Endothelial cell of umbilical vein (primary cell): ENCODE data around the gene PLXNA1.

ENCODE experiments used
- CTCF ChIP-seq, 2 donors: IDR thresholded peaks; 1 replicate in 1 of 2; 2 replicates in 1 of 2; pipeline ENCODE4 v1.5.1; 2011; ENCODE audit warnings: low read length in 2 of 2, mild to moderate bottlenecking in 2 of 2, moderate library complexity in 2 of 2, control low read depth in 1 of 2, inconsistent platforms in 1 of 2, low read depth in 1 of 2; ENCODE audit not compliant: insufficient read depth in 1 of 2; ENCODE audit errors: extremely low read depth in 1 of 2
- JUN ChIP-seq: IDR thresholded peaks from 2 replicates; pipeline ENCODE4 v1.6.1; 2011; ENCODE audit warnings: borderline replicate concordance, low read depth; ENCODE audit not compliant: insufficient read length, insufficient read depth
- MAX ChIP-seq: IDR thresholded peaks from 2 replicates; pipeline ENCODE4 v1.6.1; 2011; ENCODE audit not compliant: insufficient read depth, insufficient read length
- POLR2A ChIP-seq: IDR thresholded peaks from 2 replicates; pipeline ENCODE4 v1.6.1; 2012; ENCODE audit warnings: low read depth, mild to moderate bottlenecking, control low read depth, low read length
- POLR2AphosphoS5 ChIP-seq: IDR thresholded peaks from 2 replicates; pipeline ENCODE4 v1.6.1; 2012; ENCODE audit warnings: low read depth, mild to moderate bottlenecking, control low read depth, low read length, moderate library complexity; ENCODE audit not compliant: insufficient read depth

GRCh38 chr3:126967386-126967785 is 15.5 kb upstream of the PLXNA1 start:
- TF ChIP-seq CTCF (IDR thresholded peaks at IDR 0.05; ENCODE audit: extremely low read depth in 1 of 2, insufficient read depth in 1 of 2, low read depth in 1 of 2, low read length in 2 of 2) (no peak), POLR2A (no peak), POLR2AphosphoS5 (no peak), MAX (no peak), JUN (no peak)
